K562 (cell line): ENCODE data around the gene ENOSF1.

Experiments
- MTA3 ChIP-seq: fragments of 450-650 bp; formaldehyde crosslinking; IDR thresholded peaks from 2 replicates; pipeline ENCODE4 v1.6.1; 2017; ENCODE audit warnings: mild to moderate bottlenecking, borderline replicate concordance
- SP1 ChIP-seq: sonication (generic); formaldehyde crosslinking; IDR thresholded peaks from 2 replicates; pipeline ENCODE4 v1.8.1; 2022; ENCODE audit warnings: mild to moderate bottlenecking, missing genetic modification reagents
- TF ChIP-seq, protein P1 (sequence below), 3 experiments: IDR thresholded peaks in 2 of 3; conservative IDR thresholded peaks in 1 of 3; 2 replicates each; pipeline ENCODE4 v1.5.1; 2011 to 2012; ENCODE audit warnings: low read length in 3 of 3, mild to moderate bottlenecking in 3 of 3, control low read depth in 2 of 3, improper control_type of control experiment in 1 of 3, inconsistent platforms in 1 of 3, low read depth in 1 of 3, mixed read lengths in 1 of 3, moderate library complexity in 1 of 3; ENCODE audit not compliant: insufficient read depth in 2 of 3

DNA sequence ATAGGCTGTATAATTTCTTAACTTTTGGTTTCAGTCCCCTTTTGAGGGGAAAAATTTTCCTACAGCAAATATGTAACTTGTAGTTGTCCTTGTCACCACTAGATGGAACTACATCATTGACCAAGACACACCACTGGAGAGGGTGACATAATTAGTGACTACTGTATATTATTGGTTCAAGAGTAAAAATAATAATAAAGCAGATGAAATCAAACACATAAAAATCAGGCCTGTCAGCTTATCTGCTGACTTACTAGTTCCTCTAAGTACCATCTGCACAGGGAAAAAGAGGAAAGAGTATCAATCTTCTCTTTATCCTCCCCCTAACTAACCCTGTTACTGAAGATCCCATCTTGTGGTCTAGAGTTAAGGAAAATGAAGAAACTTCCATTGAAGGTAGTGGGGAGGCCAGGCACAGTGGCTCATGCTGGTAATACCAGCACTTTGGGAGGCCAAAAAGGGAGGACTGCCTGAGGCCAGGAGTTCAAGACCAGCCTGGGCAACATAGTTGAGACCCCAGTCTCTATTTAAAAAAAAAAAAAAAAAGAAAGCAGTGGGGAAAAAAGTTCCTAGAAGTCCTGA, 29.6 kb upstream of the ENOSF1 start:
- TF ChIP-seq, protein P1, sequence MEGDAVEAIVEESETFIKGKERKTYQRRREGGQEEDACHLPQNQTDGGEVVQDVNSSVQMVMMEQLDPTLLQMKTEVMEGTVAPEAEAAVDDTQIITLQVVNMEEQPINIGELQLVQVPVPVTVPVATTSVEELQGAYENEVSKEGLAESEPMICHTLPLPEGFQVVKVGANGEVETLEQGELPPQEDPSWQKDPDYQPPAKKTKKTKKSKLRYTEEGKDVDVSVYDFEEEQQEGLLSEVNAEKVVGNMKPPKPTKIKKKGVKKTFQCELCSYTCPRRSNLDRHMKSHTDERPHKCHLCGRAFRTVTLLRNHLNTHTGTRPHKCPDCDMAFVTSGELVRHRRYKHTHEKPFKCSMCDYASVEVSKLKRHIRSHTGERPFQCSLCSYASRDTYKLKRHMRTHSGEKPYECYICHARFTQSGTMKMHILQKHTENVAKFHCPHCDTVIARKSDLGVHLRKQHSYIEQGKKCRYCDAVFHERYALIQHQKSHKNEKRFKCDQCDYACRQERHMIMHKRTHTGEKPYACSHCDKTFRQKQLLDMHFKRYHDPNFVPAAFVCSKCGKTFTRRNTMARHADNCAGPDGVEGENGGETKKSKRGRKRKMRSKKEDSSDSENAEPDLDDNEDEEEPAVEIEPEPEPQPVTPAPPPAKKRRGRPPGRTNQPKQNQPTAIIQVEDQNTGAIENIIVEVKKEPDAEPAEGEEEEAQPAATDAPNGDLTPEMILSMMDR (IDR thresholded peaks at IDR 0.05 in 2 of 3, conservative IDR thresholded peaks at IDR 0.05 in 1 of 3; ENCODE audit: insufficient read depth in 2 of 3, low read depth in 1 of 3, low read length in 3 of 3): peak; percentile 69 to 92 (median 70); a peak in 5 of 6 replicates
- TF ChIP-seq MTA3 (peak; percentile 55; the same call in 1 of the 2 replicates), SP1 (CRISPR knock-in tag) (0 out of 2 replicates have a peak, but pooled peaks have one; percentile 19)
